Muscle of leg (tissue), 11 donors: ENCODE measurements around the gene GPATCH4. TPM values are rescaled to one million over a fixed set of nuclear protein-coding genes. Genes with fewer than 3 reads are reported as not detected.
"Not testable (repeated sequence)": the region's sequence is repeated elsewhere in the genome, so short reads cannot be mapped to it uniquely, and the experiment has no call there.

Experiments
- DNase-seq: peaks from one replicate; pipeline ENCODE4 v3.0.0; 2013
- H3K27ac ChIP-seq: one replicate; pipeline ENCODE4 v1.5.1; 2013; ENCODE audit warnings: mild to moderate bottlenecking, low read length, control low read depth
- H3K27me3 ChIP-seq: one replicate; pipeline ENCODE4 v1.6.1; 2013; ENCODE audit warnings: low read length; ENCODE audit not compliant: control insufficient read depth, insufficient read depth
- H3K36me3 ChIP-seq: one replicate; pipeline ENCODE4 v1.6.1; 2013; ENCODE audit warnings: low read length; ENCODE audit not compliant: control insufficient read depth, insufficient read depth
- H3K4me1 ChIP-seq: one replicate; pipeline ENCODE4 v1.6.1; 2013; ENCODE audit warnings: low read length; ENCODE audit not compliant: control insufficient read depth, insufficient read depth
- H3K4me3 ChIP-seq: one replicate; pipeline ENCODE4 v1.5.1; 2013; ENCODE audit warnings: low read length, control low read depth
- H3K9me3 ChIP-seq: replicated peaks from 2 replicates; pipeline ENCODE4 v1.6.1; 2013; ENCODE audit warnings: low read depth, low read length; ENCODE audit not compliant: control insufficient read depth
- WGBS: methylation state at CpG from one replicate; pipeline ENCODE4 v1.1.5; 2013; ENCODE audit warnings: missing lambda C conversion rate; ENCODE audit not compliant: insufficient coverage; 5-methylcytosine and 5-hydroxymethylcytosine counted together
- polyA plus RNA-seq, 8 donors: library from polyadenylated mRNA; unstranded; fragments of 120-200 nt; gene quantifications; one replicate each; pipeline versions ENCODE4 v1.2.1 to v1.2.3, GENCODE V29; 2013; ENCODE audit warnings: inconsistent platforms in 1 of 8, low replicate concordance in 1 of 8; ENCODE audit not compliant: insufficient read length in 8 of 8, insufficient read depth in 1 of 8
- total RNA-seq: library from RNA; stranded (reverse); fragments of 120-200 nt; gene quantifications from one replicate; pipeline ENCODE4 v1.2.4, GENCODE V29; 2013

The GPATCH4 gene
- total and polyA plus RNA-seq, 9 donors, result 10.6 to 32.9 (median 27.7) TPM

DNA sequence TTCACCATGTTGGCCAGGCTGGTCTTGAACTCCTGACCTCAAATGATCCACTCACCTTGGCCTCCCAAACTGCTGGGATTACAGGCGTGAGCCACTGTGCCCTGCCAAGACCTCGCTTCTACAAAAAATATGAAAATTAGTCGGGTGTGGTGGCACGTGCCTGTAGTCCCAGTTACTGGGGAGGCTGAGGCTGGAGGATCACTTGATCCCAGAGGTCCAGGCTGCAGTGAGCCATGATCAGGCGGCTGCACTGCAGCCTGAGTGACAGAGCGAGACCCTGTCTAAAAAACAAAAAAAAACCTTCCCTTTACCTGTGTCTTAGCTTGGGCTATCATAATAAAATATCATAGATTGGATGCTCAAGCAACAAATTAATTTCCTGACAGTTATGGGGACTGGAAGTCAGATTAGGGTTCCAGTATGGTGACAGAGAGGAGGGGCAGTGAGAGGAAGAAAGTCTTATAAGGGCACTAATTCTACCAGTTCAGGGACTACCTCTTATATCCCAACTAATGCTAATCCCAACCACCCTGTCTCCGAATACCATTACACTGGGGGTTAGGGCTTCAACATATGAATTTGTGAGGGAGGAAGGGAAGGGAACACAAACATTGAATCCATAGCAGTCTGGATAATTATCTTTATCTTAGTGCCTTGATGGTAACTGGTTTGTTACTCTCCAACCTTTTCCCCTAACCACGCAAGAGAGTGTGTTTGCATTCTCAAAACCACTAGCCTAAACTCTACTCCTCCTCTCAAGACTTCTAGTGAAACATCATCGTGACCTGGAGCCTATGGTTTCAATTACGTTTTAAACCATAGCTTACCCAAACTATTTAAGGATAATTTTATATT lies 10.7 kb downstream of the GPATCH4 start:
- H3K4me3 ChIP-seq, result peak overlapping the region; percentile 74
- H3K9me3 ChIP-seq, result no peaks in the 10 kb centered on the region
- no peak for DNase-seq
- no peak overlapping the region for H3K27ac ChIP-seq
- peaks cover 30% of the 10 kb centered on the region for H3K36me3 ChIP-seq
- H3K27me3 ChIP-seq, result peaks cover 2% of the 10 kb centered on the region
- 89% methylated on average over 4 of the region's 10 CpGs for WGBS
- H3K4me1 ChIP-seq, result peaks cover 11% of the 10 kb centered on the region

DNA sequence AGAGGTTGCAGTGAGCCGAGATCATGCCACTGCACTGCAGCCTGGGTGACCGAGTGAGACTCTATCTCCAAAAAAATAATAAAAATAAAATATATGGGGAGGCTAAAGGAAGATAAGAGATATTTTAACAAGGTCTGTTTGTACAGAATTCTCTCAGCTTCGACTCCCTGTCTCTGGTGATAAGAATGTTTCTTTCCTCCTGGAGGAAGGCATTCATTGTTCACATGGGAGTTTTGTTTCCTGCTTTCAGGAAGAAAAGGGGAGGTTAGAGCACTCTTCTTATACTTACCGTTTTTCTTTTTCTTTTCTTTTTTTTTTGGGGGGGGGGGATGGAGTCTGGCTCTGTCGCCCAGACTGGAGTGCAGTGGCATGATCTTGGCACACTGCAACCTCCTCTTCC lies 11.7 kb downstream of the GPATCH4 start:
- Histone ChIP-seq H3K27ac (no peak overlapping the region), H3K36me3 (peaks cover 20% of the 10 kb centered on the region), H3K4me1 (peaks cover 11% of the 10 kb centered on the region), H3K27me3 (peaks cover 10% of the 10 kb centered on the region), H3K9me3 (no peaks in the 10 kb centered on the region), H3K4me3 (no peak overlapping the region)
- WGBS, result no CpG with 5 or more reads among the region's 5 CpGs
- no peak for DNase-seq

DNA sequence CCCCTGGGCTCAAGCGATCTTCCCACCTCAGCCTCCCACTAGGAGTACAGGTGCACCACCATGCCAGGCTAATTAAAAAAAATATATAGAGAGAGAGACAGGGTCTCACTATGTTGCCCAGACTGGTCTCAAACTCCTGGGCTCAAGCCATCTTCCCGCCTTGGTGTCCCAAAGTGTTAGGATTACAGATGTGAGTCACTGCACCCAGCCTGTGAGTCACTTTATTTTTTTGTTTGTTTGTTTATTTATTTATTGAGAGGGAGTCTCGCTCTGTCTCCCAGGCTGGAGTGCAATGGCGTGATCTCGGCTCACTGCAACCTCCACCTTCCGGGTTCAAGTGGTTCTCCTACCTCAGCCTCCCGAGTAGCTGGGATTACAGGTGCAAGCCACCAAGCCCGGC lies 13.4 kb downstream of the GPATCH4 start:
- DNase-seq, H3K36me3 ChIP-seq, H3K9me3 ChIP-seq, H3K27ac ChIP-seq, H3K4me3 ChIP-seq, H3K27me3 ChIP-seq: not testable (repeated sequence)
- 86% methylated on average over 3 of the region's 8 CpGs for WGBS
- peaks cover 11% of the 10 kb centered on the region for H3K4me1 ChIP-seq

DNA sequence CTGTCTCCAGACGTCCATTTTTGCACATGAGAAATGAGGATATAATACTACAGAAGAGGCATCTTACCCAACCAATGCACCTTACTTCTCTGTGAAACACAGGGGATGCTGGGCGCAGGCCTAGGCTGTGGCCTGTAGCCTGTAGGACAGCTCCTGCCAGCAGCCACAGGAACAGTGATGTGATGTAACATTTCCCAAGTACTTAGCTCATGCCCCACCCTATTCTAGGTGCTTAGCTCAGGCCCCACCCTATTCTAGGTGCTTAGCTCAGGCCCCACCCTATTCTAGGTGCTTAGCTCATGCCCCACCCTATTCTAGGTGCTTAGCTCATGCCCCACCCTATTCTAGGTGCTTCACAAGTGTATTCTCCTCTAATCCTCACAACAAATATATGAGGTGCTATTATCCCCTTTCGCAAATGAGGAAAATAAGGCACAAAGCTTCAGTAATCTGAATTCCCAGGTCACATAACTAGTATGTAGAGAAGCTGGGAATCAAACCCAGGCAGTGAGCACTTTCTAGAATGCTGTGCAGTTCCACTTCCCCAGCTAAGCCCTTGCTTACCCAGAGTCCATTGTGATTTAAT lies 14.3 kb downstream of the GPATCH4 start:
- no peaks in the 10 kb centered on the region for H3K9me3 ChIP-seq
- H3K27me3 ChIP-seq, result peaks cover 10% of the 10 kb centered on the region
- H3K4me3 ChIP-seq, result no peak overlapping the region
- H3K4me1 ChIP-seq, result peaks cover 8% of the 10 kb centered on the region
- no peak for DNase-seq
- H3K27ac ChIP-seq, result no peak overlapping the region
- no peaks in the 10 kb centered on the region for H3K36me3 ChIP-seq
- WGBS, result no CpG with 5 or more reads among the region's 3 CpGs

DNA sequence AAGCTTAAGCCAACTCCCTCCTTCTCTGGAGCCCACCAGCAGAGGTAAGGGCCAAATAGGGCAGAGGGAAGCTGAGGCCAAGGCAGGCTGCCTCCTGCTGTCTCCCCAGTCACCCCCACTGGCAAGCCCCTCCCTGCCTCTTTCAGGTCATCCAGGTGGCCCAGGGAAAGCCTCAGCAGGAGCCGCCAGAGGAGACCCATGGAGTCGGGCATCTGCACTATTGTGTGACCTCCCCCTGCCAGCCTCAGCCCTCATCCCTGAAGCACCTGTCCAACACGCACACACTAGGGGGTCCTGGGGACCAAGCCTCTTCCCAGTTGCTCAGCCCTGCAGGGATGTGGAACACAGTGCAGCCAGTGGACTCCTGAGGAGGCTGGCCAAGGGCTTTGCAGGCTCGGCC lies 15.0 kb downstream of the GPATCH4 start:
- Histone ChIP-seq H3K27me3 (peaks cover 10% of the 10 kb centered on the region), H3K9me3 (no peaks in the 10 kb centered on the region), H3K4me1 (peaks cover 8% of the 10 kb centered on the region), H3K36me3 (no peaks in the 10 kb centered on the region), H3K4me3 (no peak overlapping the region), H3K27ac (no peak overlapping the region)
- WGBS, result 57% methylated on average over 4 of the region's 4 CpGs
- no peak for DNase-seq

DNA sequence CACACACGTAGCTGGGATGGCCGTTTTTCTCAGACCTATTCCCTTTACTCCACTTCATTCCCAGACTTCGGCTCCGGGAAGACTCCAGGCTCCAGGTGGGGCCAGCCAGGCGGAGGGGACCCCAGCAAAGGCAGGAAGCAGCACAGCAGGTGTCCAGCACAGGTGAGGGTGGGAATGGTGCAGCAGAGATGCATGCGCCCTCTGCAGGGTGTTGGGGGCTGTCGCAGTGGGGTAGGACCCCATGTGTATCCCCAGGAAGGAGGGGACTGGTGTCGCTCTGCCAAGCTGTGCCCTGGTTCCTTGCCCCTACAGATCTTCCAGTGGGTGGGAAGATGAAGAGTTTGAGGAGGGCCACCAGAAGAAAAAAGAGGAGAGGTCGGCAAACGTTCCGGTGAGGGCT lies 16.5 kb downstream of the GPATCH4 start:
- no peak for DNase-seq
- H3K4me3 ChIP-seq, result no peak overlapping the region
- H3K9me3 ChIP-seq, result no peaks in the 10 kb centered on the region
- WGBS, result 31% methylated on average over 8 of the region's 11 CpGs
- no peaks in the 10 kb centered on the region for H3K36me3 ChIP-seq
- H3K27me3 ChIP-seq, result peaks cover 10% of the 10 kb centered on the region
- H3K27ac ChIP-seq, result no peak overlapping the region
- peaks cover 5% of the 10 kb centered on the region for H3K4me1 ChIP-seq

DNA sequence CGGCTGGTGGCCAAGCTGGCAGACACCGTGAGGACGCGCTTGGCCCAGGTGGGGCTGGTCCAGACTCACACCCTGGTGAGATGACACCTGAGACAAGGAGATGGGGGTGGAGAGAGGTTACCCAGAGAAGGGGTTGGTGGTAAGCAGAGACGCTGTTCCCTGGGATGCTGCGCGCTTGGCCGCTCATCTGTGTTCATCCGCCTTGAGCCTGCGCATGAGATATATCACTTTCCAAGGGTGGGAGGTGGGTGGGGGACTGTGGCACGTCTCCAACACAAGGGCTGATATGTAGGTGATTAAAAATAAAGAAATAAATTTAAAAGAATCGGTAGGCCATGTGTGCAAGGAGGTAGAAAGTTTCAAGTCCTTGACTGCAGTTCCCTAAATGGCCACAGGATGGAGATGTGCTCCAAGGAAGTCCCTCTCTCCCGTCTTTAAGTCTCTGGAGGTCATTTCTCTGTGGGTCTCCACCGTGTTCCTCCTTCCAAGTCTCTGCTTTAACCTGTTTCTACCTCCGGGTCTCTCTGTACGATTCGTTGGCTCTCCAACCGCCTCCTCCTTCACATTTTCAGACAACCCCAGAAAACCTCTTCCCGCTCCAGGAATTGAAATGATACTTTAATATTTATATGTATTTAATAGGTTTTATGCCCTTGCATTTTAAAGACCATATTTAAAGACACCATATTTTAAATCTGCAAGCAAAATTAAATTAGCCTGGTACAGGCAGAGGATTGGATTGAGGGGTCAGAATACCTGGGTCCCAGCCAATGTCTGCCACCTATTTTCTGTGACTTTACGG lies 17.3 kb downstream of the GPATCH4 start:
- Histone ChIP-seq H3K4me1 (peaks cover 5% of the 10 kb centered on the region), H3K27ac (no peak overlapping the region), H3K27me3 (peaks cover 10% of the 10 kb centered on the region), H3K36me3 (no peaks in the 10 kb centered on the region), H3K9me3 (no peaks in the 10 kb centered on the region), H3K4me3 (no peak overlapping the region)
- 52% methylated on average over 10 of the region's 20 CpGs for WGBS
- peak; percentile 85 for DNase-seq

DNA sequence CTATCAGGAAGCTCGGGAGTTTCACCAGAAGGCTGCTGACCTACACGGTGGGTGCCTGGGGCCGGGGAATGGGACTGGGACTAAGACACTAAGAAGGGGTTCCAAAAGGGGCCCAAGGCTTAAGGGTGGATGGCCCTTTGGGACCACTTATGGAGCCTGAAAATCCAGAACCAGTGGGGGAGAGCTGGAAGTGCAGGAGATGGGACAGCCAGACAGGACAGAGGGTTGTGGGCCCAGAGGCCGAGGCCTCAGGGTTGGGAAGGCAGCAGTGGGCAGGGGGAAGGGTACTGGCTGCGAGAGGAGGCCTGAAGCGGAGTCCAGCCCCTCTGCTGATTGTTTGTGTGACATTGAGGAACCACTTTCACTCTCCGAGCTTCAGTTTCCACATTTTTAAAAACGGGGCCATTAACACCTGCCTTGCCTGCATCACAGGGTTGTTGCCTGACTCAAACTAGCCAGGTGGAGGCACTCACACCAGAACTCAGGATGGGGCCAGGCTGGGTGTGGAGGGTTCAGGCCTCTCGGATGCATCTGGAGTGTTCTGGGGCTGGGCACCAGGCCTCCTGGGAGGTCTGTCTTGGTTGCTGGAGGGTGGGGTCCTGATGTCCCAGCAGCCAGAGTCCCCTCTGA lies 18.8 kb downstream of the GPATCH4 start:
- Histone ChIP-seq H3K27ac (no peak overlapping the region), H3K4me1 (peaks cover 5% of the 10 kb centered on the region), H3K27me3 (peaks cover 10% of the 10 kb centered on the region), H3K4me3 (no peak overlapping the region), H3K36me3 (no peaks in the 10 kb centered on the region), H3K9me3 (no peaks in the 10 kb centered on the region)
- DNase-seq, result no peak
- WGBS, result 56% methylated on average over 4 of the region's 9 CpGs

DNA sequence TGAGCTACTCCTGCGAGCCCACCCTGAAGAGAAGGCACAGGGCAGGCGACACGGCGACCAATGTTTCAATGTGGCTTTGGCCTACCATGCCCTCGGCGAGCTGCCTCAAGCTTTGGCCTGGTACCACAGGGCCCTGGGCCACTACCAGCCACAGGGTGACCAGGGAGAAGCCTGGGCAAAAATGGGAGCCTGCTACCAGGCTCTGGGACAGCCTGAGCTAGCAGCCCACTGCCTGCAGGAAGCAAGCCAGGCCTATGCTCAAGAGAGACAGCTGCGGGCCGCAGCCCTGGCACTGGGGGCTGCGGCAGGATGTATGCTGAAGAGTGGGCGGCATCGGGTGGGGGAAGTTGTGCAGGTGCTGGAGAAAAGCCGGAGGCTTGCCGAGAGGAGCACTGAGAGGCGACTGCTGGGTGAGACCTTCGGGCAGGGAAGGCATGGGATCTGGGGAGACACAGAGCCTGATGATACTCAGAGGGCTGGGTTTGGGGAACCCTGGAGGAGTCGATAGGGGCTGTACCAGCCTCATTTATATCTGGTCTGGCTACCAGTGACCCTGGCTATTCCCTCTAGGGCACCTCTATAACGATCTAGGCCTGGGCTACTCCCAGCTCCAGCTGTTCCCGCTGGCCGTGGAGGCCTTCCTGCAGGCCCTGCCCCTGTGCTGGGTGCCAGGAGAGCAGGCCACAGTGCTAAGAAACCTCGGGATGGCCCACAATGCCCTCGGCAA lies 19.5 kb downstream of the GPATCH4 start:
- 76% methylated on average over 19 of the region's 21 CpGs for WGBS
- DNase-seq, result no peak

More for the DNA sequence above, 19.5 kb downstream of the GPATCH4 start:
- peaks cover 10% of the 10 kb centered on the region for H3K27me3 ChIP-seq
- no peaks in the 10 kb centered on the region for H3K9me3 ChIP-seq
- no peaks in the 10 kb centered on the region for H3K36me3 ChIP-seq
- H3K4me3 ChIP-seq, result no peak overlapping the region
- no peak overlapping the region for H3K27ac ChIP-seq
- H3K4me1 ChIP-seq, result peaks cover 5% of the 10 kb centered on the region
